Activated T-helper 17 cell treated with anti-CD3 and anti-CD28 coated beads, Interleukin-2, amount 50 U/mL, for 72 hours (primary cell): Measurements from ENCODE around the gene KLF17. TPM values are rescaled to one million over a fixed set of nuclear protein-coding genes. Genes with fewer than 3 reads are reported as not detected.

ENCODE experiments used
- ATAC-seq: fragments of 150-1000 bp; cut with Tn5 transposase; replicated peaks from 2 replicates; pipeline ENCODE4 v1.10.0; 2021; ENCODE audit warnings: mild to moderate bottlenecking, moderate library complexity
- H3K27ac Mint-ChIP-seq: one replicate; pipeline ENCODE4 v1.8.0; 2022; ENCODE audit warnings: mixed read lengths
- H3K27me3 Mint-ChIP-seq: one replicate; pipeline ENCODE4 v1.8.0; 2022; ENCODE audit warnings: mixed read lengths
- H3K36me3 Mint-ChIP-seq: one replicate; pipeline ENCODE4 v1.8.0; 2022; ENCODE audit warnings: low read depth, mild to moderate bottlenecking, mixed read lengths
- H3K4me1 Mint-ChIP-seq: one replicate; pipeline ENCODE4 v1.8.0; 2022; ENCODE audit warnings: mixed read lengths
- H3K4me3 Mint-ChIP-seq: one replicate; pipeline ENCODE4 v1.8.0; 2022; ENCODE audit warnings: mild to moderate bottlenecking, mixed read lengths
- H3K9me3 Mint-ChIP-seq: one replicate; pipeline ENCODE4 v1.8.0; 2022; ENCODE audit warnings: mixed read lengths
- total RNA-seq, 2 donors: library from RNA; stranded (reverse); gene quantifications; one replicate each; pipeline ENCODE4 v1.2.3, GENCODE V29; 2022

The KLF17 gene
- total RNA-seq, 2 donors from 2014 or later = not detected

- ATAC-seq = no peak
- H3K36me3 Mint-ChIP-seq = no peaks in the 10 kb centered on the region
- no peaks in the 10 kb centered on the region for H3K4me1 Mint-ChIP-seq
Measured at GRCh38 chr1:44151808-44152207, 33.2 kb downstream of the KLF17 start.

GRCh38 chr1:44152692-44153091 lies 34.1 kb downstream of the KLF17 start:
- Mint-ChIP-seq H3K4me3 (no peak overlapping the region), H3K36me3 (no peaks in the 10 kb centered on the region), H3K9me3 (no peaks in the 10 kb centered on the region), H3K27me3 (peaks cover 19% of the 10 kb centered on the region), H3K27ac (no peak overlapping the region), H3K4me1 (no peaks in the 10 kb centered on the region)
- no peak for ATAC-seq

More at GRCh38 chr1:44151808-44152207, 33.2 kb downstream of the KLF17 start:
- Mint-ChIP-seq H3K27ac (no peak overlapping the region), H3K9me3 (no peaks in the 10 kb centered on the region), H3K4me3 (no peak overlapping the region), H3K27me3 (peaks cover 19% of the 10 kb centered on the region)

- no peak for ATAC-seq
- no peaks in the 10 kb centered on the region for H3K9me3 Mint-ChIP-seq
- peaks cover 19% of the 10 kb centered on the region for H3K27me3 Mint-ChIP-seq
- H3K4me1 Mint-ChIP-seq = no peaks in the 10 kb centered on the region
- no peak overlapping the region for H3K27ac Mint-ChIP-seq
- no peaks in the 10 kb centered on the region for H3K36me3 Mint-ChIP-seq
- no peak overlapping the region for H3K4me3 Mint-ChIP-seq
Measured at GRCh38 chr1:44154049-44154448, 35.4 kb downstream of the KLF17 start.

GRCh38 chr1:44157903-44158302 lies 39.3 kb downstream of the KLF17 start:
- no peak for ATAC-seq
- no peak overlapping the region for H3K27ac Mint-ChIP-seq
- no peaks in the 10 kb centered on the region for H3K36me3 Mint-ChIP-seq
- no peak overlapping the region for H3K4me3 Mint-ChIP-seq
- no peaks in the 10 kb centered on the region for H3K9me3 Mint-ChIP-seq
- H3K27me3 Mint-ChIP-seq = peaks cover 3% of the 10 kb centered on the region
- H3K4me1 Mint-ChIP-seq = no peaks in the 10 kb centered on the region

- no peak overlapping the region for H3K4me3 Mint-ChIP-seq
- H3K27me3 Mint-ChIP-seq = peaks cover 3% of the 10 kb centered on the region
- H3K4me1 Mint-ChIP-seq = no peaks in the 10 kb centered on the region
- ATAC-seq = no peak
- no peak overlapping the region for H3K27ac Mint-ChIP-seq
- H3K9me3 Mint-ChIP-seq = no peaks in the 10 kb centered on the region
- H3K36me3 Mint-ChIP-seq = no peaks in the 10 kb centered on the region
Measured at GRCh38 chr1:44158871-44159270, 40.2 kb downstream of the KLF17 start.

GRCh38 chr1:44161546-44161945 lies 42.9 kb downstream of the KLF17 start:
- no peaks in the 10 kb centered on the region for H3K36me3 Mint-ChIP-seq
- no peaks in the 10 kb centered on the region for H3K4me1 Mint-ChIP-seq
- no peaks in the 10 kb centered on the region for H3K9me3 Mint-ChIP-seq
- ATAC-seq = no peak
- no peak overlapping the region for H3K27ac Mint-ChIP-seq
- no peak overlapping the region for H3K4me3 Mint-ChIP-seq
- H3K27me3 Mint-ChIP-seq = peaks cover 3% of the 10 kb centered on the region

- Mint-ChIP-seq H3K4me3 (no peak overlapping the region), H3K27me3 (peaks cover 19% of the 10 kb centered on the region), H3K36me3 (no peaks in the 10 kb centered on the region), H3K27ac (no peak overlapping the region), H3K9me3 (no peaks in the 10 kb centered on the region), H3K4me1 (no peaks in the 10 kb centered on the region)
- ATAC-seq = no peak
Measured at GRCh38 chr1:44168520-44169098, 50.0 kb downstream of the KLF17 start.

- no peak overlapping the region for H3K4me3 Mint-ChIP-seq
- H3K4me1 Mint-ChIP-seq = no peaks in the 10 kb centered on the region
- H3K36me3 Mint-ChIP-seq = no peaks in the 10 kb centered on the region
- H3K27me3 Mint-ChIP-seq = peaks cover 15% of the 10 kb centered on the region
- no peaks in the 10 kb centered on the region for H3K9me3 Mint-ChIP-seq
- ATAC-seq = no peak
- no peak overlapping the region for H3K27ac Mint-ChIP-seq
Measured at GRCh38 chr1:44170281-44170823, 51.7 kb downstream of the KLF17 start.

- Mint-ChIP-seq H3K4me3 (no peak overlapping the region), H3K36me3 (no peaks in the 10 kb centered on the region), H3K27ac (no peak overlapping the region), H3K4me1 (no peaks in the 10 kb centered on the region), H3K27me3 (peaks cover 8% of the 10 kb centered on the region), H3K9me3 (no peaks in the 10 kb centered on the region)
- no peak for ATAC-seq
Measured at GRCh38 chr1:44174630-44175029, 56.0 kb downstream of the KLF17 start.

Other genes starting within 250 kb of the KLF17 start
- gene ARTN, start 185.0 kb upstream of the KLF17 start, total RNA-seq = under 1 TPM in 1 of 2 donors, not detected in 1; 0.32 TPM
- 10 to 100 TPM in 1 of 2 donors, 1 to 10 TPM in 1; 9.4 to 26.5 TPM for gene IPO13, start 171.9 kb upstream of the KLF17 start, total RNA-seq
- 10 to 100 TPM; 24.7 to 59.4 TPM for gene DPH2, start 148.8 kb upstream of the KLF17 start, total RNA-seq
- 100 to 1,000 TPM in 1 of 2 donors, 10 to 100 TPM in 1; 80.1 to 183 TPM for gene ATP6V0B, start 143.9 kb upstream of the KLF17 start, total RNA-seq
- gene B4GALT2, start 139.6 kb upstream of the KLF17 start, total RNA-seq = 10 to 100 TPM; 18.5 to 34.4 TPM
- 1 to 10 TPM in 1 of 2 donors, under 1 TPM in 1; 0.95 to 2.6 TPM for gene CCDC24, start 127.2 kb upstream of the KLF17 start, total RNA-seq
- 1 to 10 TPM in 1 of 2 donors, under 1 TPM in 1; 0.87 to 2.8 TPM for gene SLC6A9, start 87.4 kb upstream of the KLF17 start, total RNA-seq
- gene KLF18, start 22.8 kb downstream of the KLF17 start, total RNA-seq = not detected
- 10 to 100 TPM; 41.1 to 41.4 TPM for gene DMAP1, start 94.7 kb downstream of the KLF17 start, total RNA-seq
- 10 to 100 TPM; 30.7 to 41.8 TPM for gene ERI3, start 236.4 kb downstream of the KLF17 start, total RNA-seq